Esophagus muscularis mucosa (tissue), 4 donors: ENCODE measurements around the gene CEL.

Experiments
- EP300 ChIP-seq: sonication (generic); formaldehyde crosslinking; IDR thresholded peaks from one replicate; pipeline ENCODE4 v1.6.1; 2017; ENCODE audit warnings: antibody characterized with exemption
- POLR2AphosphoS5 ChIP-seq, 2 donors: sonication (generic); formaldehyde crosslinking; IDR thresholded peaks; one replicate each; pipeline ENCODE4 v1.6.1; 2017; ENCODE audit warnings: antibody characterized with exemption in 2 of 2
- TF ChIP-seq, protein P1 (sequence below), 3 experiments: fragments of 200-600 bp in 2 of 3; fragments of 450-650 bp in 1 of 3; sonication (generic) in 2 of 3; IDR thresholded peaks; one replicate each; pipeline ENCODE4 v1.5.1; 2017 to 2019; ENCODE audit warnings: antibody characterized with exemption in 3 of 3, mild to moderate bottlenecking in 2 of 3, moderate library complexity in 1 of 3

DNA sequence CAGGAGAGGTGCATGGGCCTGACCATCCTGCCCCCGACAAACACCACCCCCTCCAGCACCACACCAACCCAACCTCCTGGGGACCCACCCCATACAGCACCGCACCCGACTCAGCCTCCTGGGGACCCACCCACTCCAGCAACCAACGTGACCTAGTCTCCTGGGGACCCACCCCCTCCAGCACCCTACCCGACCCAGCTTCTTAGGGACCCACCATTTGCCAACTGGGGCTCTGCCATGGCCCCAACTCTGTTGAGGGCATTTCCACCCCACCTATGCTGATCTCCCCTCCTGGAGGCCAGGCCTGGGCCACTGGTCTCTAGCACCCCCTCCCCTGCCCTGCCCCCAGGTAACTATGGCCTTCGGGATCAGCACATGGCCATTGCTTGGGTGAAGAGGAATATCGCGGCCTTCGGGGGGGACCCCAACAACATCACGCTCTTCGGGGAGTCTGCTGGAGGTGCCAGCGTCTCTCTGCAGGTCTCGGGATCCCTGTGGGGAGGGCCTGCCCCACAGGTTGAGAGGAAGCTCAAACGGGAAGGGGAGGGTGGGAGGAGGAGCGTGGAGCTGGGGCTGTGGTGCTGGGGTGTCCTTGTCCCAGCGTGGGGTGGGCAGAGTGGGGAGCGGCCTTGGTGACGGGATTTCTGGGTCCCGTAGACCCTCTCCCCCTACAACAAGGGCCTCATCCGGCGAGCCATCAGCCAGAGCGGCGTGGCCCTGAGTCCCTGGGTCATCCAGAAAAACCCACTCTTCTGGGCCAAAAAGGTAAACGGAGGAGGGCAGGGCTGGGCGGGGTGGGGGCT is 4.6 kb downstream of the CEL start:
- TF ChIP-seq, protein P1, sequence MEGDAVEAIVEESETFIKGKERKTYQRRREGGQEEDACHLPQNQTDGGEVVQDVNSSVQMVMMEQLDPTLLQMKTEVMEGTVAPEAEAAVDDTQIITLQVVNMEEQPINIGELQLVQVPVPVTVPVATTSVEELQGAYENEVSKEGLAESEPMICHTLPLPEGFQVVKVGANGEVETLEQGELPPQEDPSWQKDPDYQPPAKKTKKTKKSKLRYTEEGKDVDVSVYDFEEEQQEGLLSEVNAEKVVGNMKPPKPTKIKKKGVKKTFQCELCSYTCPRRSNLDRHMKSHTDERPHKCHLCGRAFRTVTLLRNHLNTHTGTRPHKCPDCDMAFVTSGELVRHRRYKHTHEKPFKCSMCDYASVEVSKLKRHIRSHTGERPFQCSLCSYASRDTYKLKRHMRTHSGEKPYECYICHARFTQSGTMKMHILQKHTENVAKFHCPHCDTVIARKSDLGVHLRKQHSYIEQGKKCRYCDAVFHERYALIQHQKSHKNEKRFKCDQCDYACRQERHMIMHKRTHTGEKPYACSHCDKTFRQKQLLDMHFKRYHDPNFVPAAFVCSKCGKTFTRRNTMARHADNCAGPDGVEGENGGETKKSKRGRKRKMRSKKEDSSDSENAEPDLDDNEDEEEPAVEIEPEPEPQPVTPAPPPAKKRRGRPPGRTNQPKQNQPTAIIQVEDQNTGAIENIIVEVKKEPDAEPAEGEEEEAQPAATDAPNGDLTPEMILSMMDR (IDR thresholded peaks at IDR 0.05): no peak
- TF ChIP-seq POLR2AphosphoS5 (IDR thresholded peaks at IDR 0.05) (no peak), EP300 (no peak)
